Measurements from ENCODE around the gene SPATA24.

Gene SPATA24

GRCh38 chr5:139383275-139383992, 20.5 kb downstream of the SPATA24 start, which contains the start of gene SLC23A1:
SLC23A1 (minus strand) TSS chr5:139383297; CDS start chr5:139383253, 44 bp downstream.
- no peaks in the 10 kb centered on the region for H3K9me3 ChIP-seq (ENCODE audit: control insufficient read depth in 1 of 2, low read length in 2 of 2)
- H3K36me3 ChIP-seq (ENCODE audit: control insufficient read depth in 1 of 2, insufficient read depth in 2 of 2, low read length in 2 of 2), result no peaks in the 10 kb centered on the region
- peak within 1 kb of the TSS; percentile 5 to 70 for H3K4me3 ChIP-seq (ENCODE audit: low read depth in 1 of 2, low read length in 2 of 2)
- H3K27me3 ChIP-seq (ENCODE audit: control insufficient read depth in 1 of 2, insufficient read depth in 2 of 2, low read length in 2 of 2), result no peaks in the 10 kb centered on the region
- H3K27ac ChIP-seq (ENCODE audit: low read depth, low read length), result no peak within 1 kb of the TSS
- peaks cover 62 to 65% of the 10 kb centered on the region in 2 donors for H3K4me1 ChIP-seq (ENCODE audit: control insufficient read depth in 1 of 2, insufficient read depth in 2 of 2, low read length in 2 of 2)
- peak within 1 kb of the TSS in 1 of 2 donors; percentile 48 for H3K9ac ChIP-seq (ENCODE audit: low read depth in 1 of 2, low read length in 2 of 2)

- Histone ChIP-seq H3K4me3 (ENCODE audit: low read depth in 1 of 2, low read length in 2 of 2) (peak overlapping the region in 1 of 2 donors; percentile 36), H3K9me3 (ENCODE audit: control insufficient read depth in 1 of 2, low read length in 2 of 2) (no peaks in the 10 kb centered on the region), H3K27me3 (ENCODE audit: control insufficient read depth in 1 of 2, insufficient read depth in 2 of 2, low read length in 2 of 2) (no peaks in the 10 kb centered on the region), H3K36me3 (ENCODE audit: control insufficient read depth in 1 of 2, insufficient read depth in 2 of 2, low read length in 2 of 2) (peaks cover 0 to 3% of the 10 kb centered on the region in 2 donors), H3K27ac (ENCODE audit: low read depth, low read length) (no peak overlapping the region), H3K9ac (ENCODE audit: low read depth in 1 of 2, low read length in 2 of 2) (peak overlapping the region in 1 of 2 donors; percentile 10), H3K4me1 (ENCODE audit: control insufficient read depth in 1 of 2, insufficient read depth in 2 of 2, low read length in 2 of 2) (peaks cover 57 to 62% of the 10 kb centered on the region in 2 donors)
Observed at GRCh38 chr5:139382807-139383206, 21.1 kb downstream of the SPATA24 start.

- Histone ChIP-seq H3K4me1 (ENCODE audit: control insufficient read depth in 1 of 2, insufficient read depth in 2 of 2, low read length in 2 of 2) (peaks cover 51 to 57% of the 10 kb centered on the region in 2 donors), H3K4me3 (ENCODE audit: low read depth in 1 of 2, low read length in 2 of 2) (peak overlapping the region; percentile 5 to 36), H3K9ac (ENCODE audit: low read depth in 1 of 2, low read length in 2 of 2) (peak overlapping the region in 1 of 2 donors; percentile 10), H3K27ac (ENCODE audit: low read depth, low read length) (no peak overlapping the region), H3K9me3 (ENCODE audit: control insufficient read depth in 1 of 2, low read length in 2 of 2) (no peaks in the 10 kb centered on the region), H3K36me3 (ENCODE audit: control insufficient read depth in 1 of 2, insufficient read depth in 2 of 2, low read length in 2 of 2) (peaks cover 0 to 7% of the 10 kb centered on the region in 2 donors), H3K27me3 (ENCODE audit: control insufficient read depth in 1 of 2, insufficient read depth in 2 of 2, low read length in 2 of 2) (no peaks in the 10 kb centered on the region)
Observed at GRCh38 chr5:139381837-139382761, 21.8 kb downstream of the SPATA24 start.

- Histone ChIP-seq H3K9ac (ENCODE audit: low read depth in 1 of 2, low read length in 2 of 2) (no peak overlapping the region), H3K36me3 (ENCODE audit: control insufficient read depth in 1 of 2, insufficient read depth in 2 of 2, low read length in 2 of 2) (peaks cover 0 to 11% of the 10 kb centered on the region in 2 donors), H3K4me3 (ENCODE audit: low read depth in 1 of 2, low read length in 2 of 2) (peak overlapping the region in 1 of 2 donors; percentile 21), H3K4me1 (ENCODE audit: control insufficient read depth in 1 of 2, insufficient read depth in 2 of 2, low read length in 2 of 2) (peaks cover 43 to 46% of the 10 kb centered on the region in 2 donors), H3K27ac (ENCODE audit: low read depth, low read length) (no peak overlapping the region), H3K27me3 (ENCODE audit: control insufficient read depth in 1 of 2, insufficient read depth in 2 of 2, low read length in 2 of 2) (no peaks in the 10 kb centered on the region), H3K9me3 (ENCODE audit: control insufficient read depth in 1 of 2, low read length in 2 of 2) (no peaks in the 10 kb centered on the region)
Observed at GRCh38 chr5:139379626-139380449, 24.1 kb downstream of the SPATA24 start.

- no peak overlapping the region for H3K9ac ChIP-seq (ENCODE audit: low read depth in 1 of 2, low read length in 2 of 2)
- no peaks in the 10 kb centered on the region for H3K9me3 ChIP-seq (ENCODE audit: control insufficient read depth in 1 of 2, low read length in 2 of 2)
- no peak overlapping the region for H3K27ac ChIP-seq (ENCODE audit: low read depth, low read length)
- H3K36me3 ChIP-seq (ENCODE audit: control insufficient read depth in 1 of 2, insufficient read depth in 2 of 2, low read length in 2 of 2), result peaks cover 0 to 13% of the 10 kb centered on the region in 2 donors
- peak overlapping the region in 1 of 2 donors; percentile 21 for H3K4me3 ChIP-seq (ENCODE audit: low read depth in 1 of 2, low read length in 2 of 2)
- H3K4me1 ChIP-seq (ENCODE audit: control insufficient read depth in 1 of 2, insufficient read depth in 2 of 2, low read length in 2 of 2), result peaks cover 36 to 38% of the 10 kb centered on the region in 2 donors
- no peaks in the 10 kb centered on the region for H3K27me3 ChIP-seq (ENCODE audit: control insufficient read depth in 1 of 2, insufficient read depth in 2 of 2, low read length in 2 of 2)
Observed at GRCh38 chr5:139378941-139379361, 24.9 kb downstream of the SPATA24 start.

GRCh38 chr5:139378101-139378825, 25.6 kb downstream of the SPATA24 start:
- Histone ChIP-seq H3K9me3 (ENCODE audit: control insufficient read depth in 1 of 2, low read length in 2 of 2) (no peaks in the 10 kb centered on the region), H3K36me3 (ENCODE audit: control insufficient read depth in 1 of 2, insufficient read depth in 2 of 2, low read length in 2 of 2) (peaks cover 0 to 13% of the 10 kb centered on the region in 2 donors), H3K9ac (ENCODE audit: low read depth in 1 of 2, low read length in 2 of 2) (no peak overlapping the region), H3K4me1 (ENCODE audit: control insufficient read depth in 1 of 2, insufficient read depth in 2 of 2, low read length in 2 of 2) (peaks cover 36% of the 10 kb centered on the region in 2 donors), H3K27ac (ENCODE audit: low read depth, low read length) (no peak overlapping the region), H3K27me3 (ENCODE audit: control insufficient read depth in 1 of 2, insufficient read depth in 2 of 2, low read length in 2 of 2) (no peaks in the 10 kb centered on the region), H3K4me3 (ENCODE audit: low read depth in 1 of 2, low read length in 2 of 2) (no peak overlapping the region)

GRCh38 chr5:139377226-139377625, 26.7 kb downstream of the SPATA24 start:
- Histone ChIP-seq H3K9ac (ENCODE audit: low read depth in 1 of 2, low read length in 2 of 2) (no peak overlapping the region), H3K4me3 (ENCODE audit: low read depth in 1 of 2, low read length in 2 of 2) (no peak overlapping the region), H3K4me1 (ENCODE audit: control insufficient read depth in 1 of 2, insufficient read depth in 2 of 2, low read length in 2 of 2) (peaks cover 30 to 31% of the 10 kb centered on the region in 2 donors), H3K27me3 (ENCODE audit: control insufficient read depth in 1 of 2, insufficient read depth in 2 of 2, low read length in 2 of 2) (no peaks in the 10 kb centered on the region), H3K27ac (ENCODE audit: low read depth, low read length) (no peak overlapping the region), H3K9me3 (ENCODE audit: control insufficient read depth in 1 of 2, low read length in 2 of 2) (no peaks in the 10 kb centered on the region), H3K36me3 (ENCODE audit: control insufficient read depth in 1 of 2, insufficient read depth in 2 of 2, low read length in 2 of 2) (peaks cover 0 to 13% of the 10 kb centered on the region in 2 donors)

- Histone ChIP-seq H3K27me3 (ENCODE audit: control insufficient read depth in 1 of 2, insufficient read depth in 2 of 2, low read length in 2 of 2) (no peaks in the 10 kb centered on the region), H3K4me1 (ENCODE audit: control insufficient read depth in 1 of 2, insufficient read depth in 2 of 2, low read length in 2 of 2) (peaks cover 25 to 27% of the 10 kb centered on the region in 2 donors), H3K27ac (ENCODE audit: low read depth, low read length) (no peak overlapping the region), H3K9ac (ENCODE audit: low read depth in 1 of 2, low read length in 2 of 2) (no peak overlapping the region), H3K36me3 (ENCODE audit: control insufficient read depth in 1 of 2, insufficient read depth in 2 of 2, low read length in 2 of 2) (peaks cover 0 to 22% of the 10 kb centered on the region in 2 donors), H3K9me3 (ENCODE audit: control insufficient read depth in 1 of 2, low read length in 2 of 2) (no peaks in the 10 kb centered on the region), H3K4me3 (ENCODE audit: low read depth in 1 of 2, low read length in 2 of 2) (no peak overlapping the region)
Observed at GRCh38 chr5:139376364-139376763, 27.5 kb downstream of the SPATA24 start.

GRCh38 chr5:139374909-139375308, 29.0 kb downstream of the SPATA24 start:
- peaks cover 23 to 27% of the 10 kb centered on the region in 2 donors for H3K4me1 ChIP-seq (ENCODE audit: control insufficient read depth in 1 of 2, insufficient read depth in 2 of 2, low read length in 2 of 2)
- no peaks in the 10 kb centered on the region for H3K27me3 ChIP-seq (ENCODE audit: control insufficient read depth in 1 of 2, insufficient read depth in 2 of 2, low read length in 2 of 2)
- no peak overlapping the region for H3K4me3 ChIP-seq (ENCODE audit: low read depth in 1 of 2, low read length in 2 of 2)
- no peak overlapping the region for H3K27ac ChIP-seq (ENCODE audit: low read depth, low read length)
- H3K9ac ChIP-seq (ENCODE audit: low read depth in 1 of 2, low read length in 2 of 2), result no peak overlapping the region
- H3K9me3 ChIP-seq (ENCODE audit: control insufficient read depth in 1 of 2, low read length in 2 of 2), result no peaks in the 10 kb centered on the region
- H3K36me3 ChIP-seq (ENCODE audit: control insufficient read depth in 1 of 2, insufficient read depth in 2 of 2, low read length in 2 of 2), result peaks cover 0 to 27% of the 10 kb centered on the region in 2 donors
